ENCODE data around the gene OSTN. TPM values are rescaled to one million over a fixed set of nuclear protein-coding genes. Genes with fewer than 3 reads are reported as not detected.
"Not testable (repeated sequence)": the region's sequence is repeated elsewhere in the genome, so short reads cannot be mapped to it uniquely, and the experiment has no call there.

Gene OSTN
- total RNA-seq, 4 donors from 2014 or later: not detected

DNA sequence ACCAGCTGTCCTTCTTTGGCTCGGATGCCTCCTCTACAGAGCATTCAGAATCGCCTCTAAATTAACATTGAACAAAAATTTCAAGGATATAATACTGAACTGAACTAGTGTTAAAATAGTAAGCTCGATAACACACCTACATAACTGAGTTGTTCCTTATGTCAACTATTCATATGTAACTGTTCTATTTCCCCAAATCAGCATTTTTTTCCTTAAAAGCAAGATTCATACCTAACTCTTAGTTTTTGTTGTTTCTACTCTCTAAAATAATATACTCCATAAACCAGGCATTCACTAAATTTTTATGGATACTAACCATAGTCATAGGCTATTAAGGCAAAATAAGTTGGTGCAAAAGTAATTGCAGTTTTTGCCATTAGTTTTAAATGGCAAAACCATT, 32.7 kb upstream of the OSTN start:
- Histone ChIP-seq H3K27me3 (no peaks in the 10 kb centered on the region), H3K9me3 (no peaks in the 10 kb centered on the region), H3K4me3 (no peak overlapping the region), H3K36me3 (no peaks in the 10 kb centered on the region), H3K4me1 (peaks cover 0 to 8% (median 0%) of the 10 kb centered on the region in 4 donors), H3K27ac (replicated peaks in 1 of 4) (no peak overlapping the region)
- intact Hi-C loops (cut with DNase I): no loop called here
- no peak for DNase-seq (ENCODE audit: extremely low spot score)
- TF ChIP-seq, protein P1, sequence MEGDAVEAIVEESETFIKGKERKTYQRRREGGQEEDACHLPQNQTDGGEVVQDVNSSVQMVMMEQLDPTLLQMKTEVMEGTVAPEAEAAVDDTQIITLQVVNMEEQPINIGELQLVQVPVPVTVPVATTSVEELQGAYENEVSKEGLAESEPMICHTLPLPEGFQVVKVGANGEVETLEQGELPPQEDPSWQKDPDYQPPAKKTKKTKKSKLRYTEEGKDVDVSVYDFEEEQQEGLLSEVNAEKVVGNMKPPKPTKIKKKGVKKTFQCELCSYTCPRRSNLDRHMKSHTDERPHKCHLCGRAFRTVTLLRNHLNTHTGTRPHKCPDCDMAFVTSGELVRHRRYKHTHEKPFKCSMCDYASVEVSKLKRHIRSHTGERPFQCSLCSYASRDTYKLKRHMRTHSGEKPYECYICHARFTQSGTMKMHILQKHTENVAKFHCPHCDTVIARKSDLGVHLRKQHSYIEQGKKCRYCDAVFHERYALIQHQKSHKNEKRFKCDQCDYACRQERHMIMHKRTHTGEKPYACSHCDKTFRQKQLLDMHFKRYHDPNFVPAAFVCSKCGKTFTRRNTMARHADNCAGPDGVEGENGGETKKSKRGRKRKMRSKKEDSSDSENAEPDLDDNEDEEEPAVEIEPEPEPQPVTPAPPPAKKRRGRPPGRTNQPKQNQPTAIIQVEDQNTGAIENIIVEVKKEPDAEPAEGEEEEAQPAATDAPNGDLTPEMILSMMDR (IDR thresholded peaks at IDR 0.05): no peak
- TF ChIP-seq POLR2A (IDR thresholded peaks at IDR 0.05; ENCODE audit: low read depth) (no peak), EP300 (IDR thresholded peaks at IDR 0.05) (no peak), POLR2AphosphoS5 (IDR thresholded peaks at IDR 0.05) (no peak)
- WGBS: 69% methylated on average over 3 of the region's 3 CpGs

DNA sequence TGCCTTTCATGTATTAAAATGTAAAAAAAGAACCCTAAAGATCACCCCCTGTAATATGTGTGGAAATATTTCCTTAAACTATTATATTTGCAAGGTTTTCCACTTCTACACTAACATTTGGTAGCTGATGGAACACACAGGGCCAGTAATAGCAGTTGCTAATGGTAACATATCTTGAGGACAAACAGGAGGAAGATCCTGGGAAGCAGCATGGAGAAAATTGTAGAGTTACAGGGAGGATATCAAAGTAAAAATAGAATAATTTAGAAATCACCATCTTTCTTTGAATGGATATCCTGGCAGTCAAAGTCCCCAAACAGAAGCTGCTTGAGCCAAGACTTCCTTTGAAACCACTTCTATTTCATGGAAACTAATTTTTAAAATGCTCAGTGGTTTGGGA, 29.5 kb upstream of the OSTN start:
- TF ChIP-seq, protein P1 (IDR thresholded peaks at IDR 0.05): no peak
- no peak for TF ChIP-seq POLR2AphosphoS5 (IDR thresholded peaks at IDR 0.05)
- no peak for TF ChIP-seq EP300 (IDR thresholded peaks at IDR 0.05)
- no peak for TF ChIP-seq POLR2A (IDR thresholded peaks at IDR 0.05; ENCODE audit: low read depth)
- H3K27ac ChIP-seq (replicated peaks in 1 of 4): no peak overlapping the region
- H3K9me3 ChIP-seq: no peaks in the 10 kb centered on the region
- no peak overlapping the region for H3K4me3 ChIP-seq
- no peaks in the 10 kb centered on the region for H3K27me3 ChIP-seq
- H3K36me3 ChIP-seq: no peaks in the 10 kb centered on the region
- H3K4me1 ChIP-seq: peaks cover 0 to 8% (median 0%) of the 10 kb centered on the region in 4 donors
- intact Hi-C loops (cut with DNase I): no loop called here
- DNase-seq (ENCODE audit: extremely low spot score): no peak

DNA sequence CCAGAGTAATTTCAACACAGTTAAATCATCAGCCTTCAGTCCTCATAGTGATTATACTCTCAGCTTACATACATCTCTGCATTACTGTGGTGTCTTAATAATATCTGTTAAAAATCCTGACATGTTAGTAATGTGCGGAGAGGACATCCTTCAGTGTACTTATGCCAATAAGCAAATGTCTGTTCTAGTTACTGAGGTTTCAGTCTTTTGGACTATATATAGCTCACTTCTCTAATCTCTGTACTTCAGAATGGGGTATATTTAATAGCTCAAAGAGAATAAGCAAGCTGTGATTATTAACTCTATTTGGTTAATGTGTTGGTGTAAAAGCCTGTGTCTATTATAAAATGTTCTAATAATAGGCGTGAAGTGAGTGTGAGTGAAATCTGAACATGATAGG, 28.9 kb upstream of the OSTN start:
- Histone ChIP-seq H3K9me3 (no peaks in the 10 kb centered on the region), H3K4me1 (peaks cover 0 to 8% (median 0%) of the 10 kb centered on the region in 4 donors), H3K27me3 (no peaks in the 10 kb centered on the region), H3K27ac (replicated peaks in 1 of 4) (no peak overlapping the region), H3K36me3 (no peaks in the 10 kb centered on the region), H3K4me3 (no peak overlapping the region)
- intact Hi-C loops (cut with DNase I): no loop called here
- 64% methylated on average over 2 of the region's 2 CpGs for WGBS
- TF ChIP-seq POLR2AphosphoS5 (IDR thresholded peaks at IDR 0.05) (no peak), EP300 (IDR thresholded peaks at IDR 0.05) (no peak), POLR2A (IDR thresholded peaks at IDR 0.05; ENCODE audit: low read depth) (no peak)
- TF ChIP-seq, protein P1 (IDR thresholded peaks at IDR 0.05): no peak
- no peak for DNase-seq (ENCODE audit: extremely low spot score)

DNA sequence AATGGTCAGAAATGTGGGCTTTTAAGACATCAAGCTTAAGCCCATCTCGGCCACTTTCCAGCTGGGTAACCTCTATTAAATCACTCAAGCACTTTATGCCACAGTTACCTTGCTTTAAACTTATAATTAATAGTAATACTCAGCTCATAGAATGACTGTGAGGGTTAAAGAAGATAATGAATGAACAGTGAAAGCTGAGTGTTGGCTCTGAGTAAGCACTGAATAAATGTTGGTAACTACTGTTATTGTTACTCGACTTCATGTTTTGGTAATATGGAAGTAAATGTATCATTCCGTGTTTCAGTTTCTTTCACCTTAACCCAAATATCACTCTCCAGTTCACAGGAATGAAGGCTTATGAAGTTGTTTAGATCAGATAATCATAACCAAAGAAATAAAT, 23.9 kb upstream of the OSTN start:
- DNase-seq (ENCODE audit: extremely low spot score): no peak
- 39% methylated on average over 3 of the region's 3 CpGs for WGBS
- Histone ChIP-seq H3K4me3 (no peak overlapping the region), H3K4me1 (peaks cover 0 to 6% (median 0%) of the 10 kb centered on the region in 4 donors), H3K9me3 (no peaks in the 10 kb centered on the region), H3K27ac (replicated peaks in 1 of 4) (no peak overlapping the region), H3K27me3 (no peaks in the 10 kb centered on the region), H3K36me3 (no peaks in the 10 kb centered on the region)
- intact Hi-C loops (cut with DNase I): no loop called here
- TF ChIP-seq, protein P1 (IDR thresholded peaks at IDR 0.05): no peak
- TF ChIP-seq EP300 (IDR thresholded peaks at IDR 0.05): no peak
- no peak for TF ChIP-seq POLR2A (IDR thresholded peaks at IDR 0.05; ENCODE audit: low read depth)
- TF ChIP-seq POLR2AphosphoS5 (IDR thresholded peaks at IDR 0.05): no peak

DNA sequence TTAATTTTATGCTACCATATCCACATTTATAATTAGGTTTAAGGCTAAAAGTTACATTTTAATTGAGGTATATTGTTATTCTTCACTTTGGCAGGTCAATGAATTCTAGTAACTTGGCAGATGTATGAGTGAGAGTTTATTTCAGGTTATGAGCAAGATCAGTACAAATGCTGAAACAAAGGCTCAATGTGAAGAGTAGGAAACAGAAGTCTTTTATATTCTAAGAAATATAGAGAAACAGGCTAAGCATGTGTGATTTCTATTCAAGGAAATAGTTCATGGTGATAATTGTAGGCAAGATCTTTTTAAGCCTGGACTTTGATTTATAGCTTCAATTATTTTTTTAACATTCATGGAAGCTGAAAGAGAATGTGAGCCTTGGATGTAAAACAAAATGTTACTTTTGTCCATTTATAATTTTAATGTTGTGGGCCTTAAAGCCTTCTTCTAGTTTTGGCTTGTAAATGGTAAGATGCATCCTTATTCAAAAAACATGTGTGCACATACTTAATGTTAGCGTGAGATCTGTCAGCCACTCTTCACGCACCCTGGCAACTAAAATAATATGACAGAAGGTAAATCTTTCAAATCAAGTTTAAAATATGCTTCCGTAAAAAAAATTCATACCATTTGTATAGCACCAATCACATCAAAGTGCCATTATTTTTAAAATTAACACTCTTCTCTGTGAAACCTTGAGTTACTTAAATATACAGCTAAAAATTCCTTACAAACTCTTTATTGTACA, 22.8 kb upstream of the OSTN start:
- H3K27me3 ChIP-seq: no peaks in the 10 kb centered on the region
- no peak overlapping the region for H3K4me3 ChIP-seq
- no peaks in the 10 kb centered on the region for H3K9me3 ChIP-seq
- intact Hi-C loops (cut with DNase I): no loop called here
- H3K27ac ChIP-seq (replicated peaks in 1 of 4): no peak overlapping the region
- H3K4me1 ChIP-seq: no peaks in the 10 kb centered on the region
- WGBS: 65% methylated on average over 3 of the region's 3 CpGs
- TF ChIP-seq, protein P1 (IDR thresholded peaks at IDR 0.05): no peak
- DNase-seq (ENCODE audit: extremely low spot score): no peak
- no peaks in the 10 kb centered on the region for H3K36me3 ChIP-seq

DNA sequence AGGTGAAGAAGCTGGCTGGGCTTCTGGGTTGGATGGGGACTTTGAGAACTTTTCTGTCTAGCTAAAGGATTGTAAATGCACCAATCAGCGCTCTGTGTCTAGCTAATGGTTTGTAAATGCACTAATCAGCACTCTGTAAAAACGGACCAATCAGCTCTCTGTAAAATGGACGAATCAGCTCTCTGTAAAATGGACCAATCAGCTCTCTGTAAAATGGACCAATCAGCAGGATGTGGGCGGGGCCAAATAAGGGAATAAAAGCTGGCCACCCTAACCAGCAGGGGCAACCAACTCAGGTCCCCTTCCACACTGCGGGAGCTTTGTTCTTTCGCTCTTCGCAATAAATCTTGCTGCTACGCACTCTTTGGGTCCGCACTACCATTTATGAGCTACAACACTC, 13.7 kb upstream of the OSTN start:
- WGBS: 87% methylated on average over 9 of the region's 9 CpGs
- H3K27me3 ChIP-seq; H3K4me1 ChIP-seq; H3K4me3 ChIP-seq; H3K9me3 ChIP-seq; intact Hi-C loops (cut with DNase I); DNase-seq (ENCODE audit: extremely low spot score); H3K27ac ChIP-seq (replicated peaks in 1 of 4); H3K36me3 ChIP-seq: not testable (repeated sequence)

DNA sequence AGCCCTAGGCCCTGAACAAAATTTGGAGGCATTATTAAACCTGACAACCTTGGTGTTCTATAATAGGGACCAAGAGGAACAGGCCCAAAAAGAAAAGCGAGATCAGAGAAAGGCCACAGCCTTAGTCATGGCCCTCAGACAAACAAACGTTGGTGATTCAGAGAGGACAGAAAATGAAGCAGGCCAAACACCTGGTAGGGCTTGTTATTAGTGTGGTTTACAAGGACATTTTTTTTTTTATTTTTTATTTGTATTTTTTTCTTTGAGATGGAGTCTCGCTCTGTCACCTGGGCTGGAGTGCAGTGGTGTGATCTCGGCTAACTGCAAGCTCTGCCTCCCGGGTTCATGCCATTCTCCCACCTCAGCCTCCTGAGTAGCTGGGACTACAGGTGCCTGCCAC, 10.8 kb upstream of the OSTN start:
- intact Hi-C loops (cut with DNase I): not testable (repeated sequence)

More for the DNA sequence above, 10.8 kb upstream of the OSTN start:
- DNase-seq (ENCODE audit: extremely low spot score); H3K4me1 ChIP-seq; H3K9me3 ChIP-seq; H3K27ac ChIP-seq (replicated peaks in 1 of 4); H3K27me3 ChIP-seq; H3K4me3 ChIP-seq; H3K36me3 ChIP-seq: not testable (repeated sequence)
- 86% methylated on average over 5 of the region's 5 CpGs for WGBS
